ENCODE data around the gene ATP6V0E1. TPM values are rescaled to one million over a fixed set of nuclear protein-coding genes. Genes with fewer than 3 reads are reported as not detected.

The ATP6V0E1 gene
- total and polyA plus RNA-seq, 2 donors (not counting 3 experiments of a cell fraction or from before 2014, with no cell fraction given) = 217 to 278 TPM

- Histone ChIP-seq H3K27ac (ENCODE audit: insufficient read depth, low read depth, low read length) (no peak overlapping the region), H3K9me1 (replicated peaks; ENCODE audit: control insufficient read depth, extremely low read depth, insufficient read depth, low read length) (no peaks in the 10 kb centered on the region), H3K27me3 (ENCODE audit: control insufficient read depth in 2 of 2, insufficient read depth in 2 of 2, low read length in 2 of 2) (no peaks in the 10 kb centered on the region), H3K36me3 (ENCODE audit: control insufficient read depth in 2 of 2, extremely low read depth in 1 of 2, insufficient read depth in 2 of 2, low read length in 2 of 2) (peaks cover 0 to 5% of the 10 kb centered on the region in 2 experiments), H4K20me1 (replicated peaks; ENCODE audit: control insufficient read depth, extremely low read depth, insufficient read depth, low read length) (no peaks in the 10 kb centered on the region), H2AFZ (ENCODE audit: low read depth, low read length) (no peak overlapping the region), H3K9me3 (replicated peaks; ENCODE audit: control insufficient read depth, insufficient read depth, low read length) (no peaks in the 10 kb centered on the region), H3K4me1 (ENCODE audit: control insufficient read depth, extremely low read depth, insufficient read depth, low read length) (no peaks in the 10 kb centered on the region), H3K4me2 (ENCODE audit: insufficient read depth, low read length) (no peak overlapping the region), H3K9ac (replicated peaks; ENCODE audit: extremely low read depth, insufficient read depth, low read length) (no peak overlapping the region), H3K4me3 (replicated peaks in 1 of 3; ENCODE audit: insufficient read depth in 1 of 3, low read depth in 1 of 3, low read length in 3 of 3) (no peak overlapping the region), H3K79me2 (ENCODE audit: control insufficient read depth, insufficient read depth, low read length) (no peaks in the 10 kb centered on the region)
- POLR2A ChIA-PET = no interaction called here
- intact Hi-C loops (cut with micrococcal nuclease) = no loop called here
- FAIRE-seq (no peak), DNase-seq (ENCODE audit: low read depth, low spot score) (peak; percentile 16)
- CTCF ChIA-PET = interaction anchor here (0.6 kb wide), 1 partner anchor 259 kb away, joined by 3 read pairs; no protein-coding TSS in a partner anchor
- BruUV-seq (replicated peaks) = no TSS peak
- TF ChIP-seq POLR2A (IDR thresholded peaks at IDR 0.05; ENCODE audit: low read depth, low read length) (no peak), JUN (IDR thresholded peaks at IDR 0.05; ENCODE audit: borderline replicate concordance, insufficient read depth, insufficient read length, low read depth) (no peak), FOS (IDR thresholded peaks at IDR 0.05; ENCODE audit: borderline replicate concordance, insufficient read depth, low read length) (no peak), CTCF (IDR thresholded peaks at IDR 0.05; ENCODE audit: extremely low read depth in 1 of 2, insufficient read depth in 1 of 2, low read depth in 1 of 2, low read length in 2 of 2) (no peak), EZH2 (IDR thresholded peaks at IDR 0.05; ENCODE audit: borderline replicate concordance, low read depth, low read length, severe bottlenecking) (no peak)
- dilution Hi-C loops (cut with MboI; ENCODE audit: extremely low pct_ligation_motif_present, low sequenced_read_pairs) = no loop called here
Measured at GRCh38 chr5:172973127-172973916, 10.2 kb upstream of the ATP6V0E1 start.

All from endothelial cell of umbilical vein (primary cell).